ENCODE data around the gene DNAJB6. TPM values are rescaled to one million over a fixed set of nuclear protein-coding genes. Genes with fewer than 3 reads are reported as not detected.

The DNAJB6 gene
- total RNA-seq, 1 experiment from 2014 or later, result 288 TPM

DNA sequence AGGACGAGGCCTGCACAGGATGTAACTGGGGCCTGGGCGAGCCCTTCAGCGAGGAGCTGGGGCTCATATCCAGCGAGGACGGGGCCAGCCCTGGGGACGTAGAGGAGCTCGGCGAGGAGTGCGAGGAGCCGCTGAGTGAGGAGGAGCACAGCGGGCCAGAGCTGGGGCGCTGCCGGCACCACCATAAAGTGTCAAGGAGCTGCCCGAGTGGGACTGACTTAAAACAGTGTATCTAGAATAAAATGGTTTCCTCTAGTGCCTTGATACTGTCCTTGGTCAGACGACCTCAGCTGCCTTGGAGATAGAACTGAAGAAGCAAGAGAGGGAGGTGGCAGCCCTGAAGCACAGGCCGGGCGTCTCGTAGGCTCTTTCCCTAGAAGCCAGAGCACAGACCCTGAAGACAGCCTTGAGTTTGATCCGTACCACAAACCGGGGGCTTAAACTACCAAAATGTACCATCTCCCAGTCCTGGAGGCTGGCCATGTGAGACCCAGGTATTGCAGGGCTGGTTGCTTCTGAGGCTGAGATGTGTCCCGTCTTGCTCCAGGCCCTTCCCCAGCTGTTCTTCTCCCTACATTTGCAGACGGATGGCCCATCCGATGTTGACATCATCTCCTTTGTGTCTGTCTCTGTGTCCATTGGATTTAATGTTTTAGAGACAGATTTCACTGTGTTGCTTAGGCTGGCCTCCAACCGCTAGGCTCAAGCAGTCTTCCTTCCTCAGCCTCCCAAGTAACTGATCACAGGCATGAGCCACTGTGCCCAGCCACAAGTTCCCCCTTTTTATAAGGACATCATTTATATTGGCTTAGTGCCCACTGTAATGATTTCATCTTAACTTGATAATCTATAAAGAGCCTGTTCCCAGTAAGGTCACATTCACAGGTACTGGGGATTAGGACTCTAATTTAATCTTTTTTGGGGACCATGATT is 35.8 kb downstream of the DNAJB6 start:
- no peak for DNase-seq (ENCODE audit: low spot score)
- Mint-ChIP-seq H3K4me3 (no peak overlapping the region), H3K27ac (peak overlapping the region; percentile 83), H3K27me3 (ENCODE audit: low read depth) (no peaks in the 10 kb centered on the region), H3K9me3 (no peaks in the 10 kb centered on the region), H3K36me3 (peaks cover 74% of the 10 kb centered on the region), H3K4me1 (peaks cover 44% of the 10 kb centered on the region)
- ChIA-PET CTCF (interaction anchor here (0.5 to 0.6 kb wide), 2 partner anchors 20 to 33 kb away, joined by 3 to 4 read pairs; no protein-coding TSS in a partner anchor), POLR2A (interaction anchor here (0.6 kb wide), 1 partner anchor 33 kb away, joined by 8 read pairs; no protein-coding TSS in a partner anchor)
- TF ChIP-seq, protein P1, sequence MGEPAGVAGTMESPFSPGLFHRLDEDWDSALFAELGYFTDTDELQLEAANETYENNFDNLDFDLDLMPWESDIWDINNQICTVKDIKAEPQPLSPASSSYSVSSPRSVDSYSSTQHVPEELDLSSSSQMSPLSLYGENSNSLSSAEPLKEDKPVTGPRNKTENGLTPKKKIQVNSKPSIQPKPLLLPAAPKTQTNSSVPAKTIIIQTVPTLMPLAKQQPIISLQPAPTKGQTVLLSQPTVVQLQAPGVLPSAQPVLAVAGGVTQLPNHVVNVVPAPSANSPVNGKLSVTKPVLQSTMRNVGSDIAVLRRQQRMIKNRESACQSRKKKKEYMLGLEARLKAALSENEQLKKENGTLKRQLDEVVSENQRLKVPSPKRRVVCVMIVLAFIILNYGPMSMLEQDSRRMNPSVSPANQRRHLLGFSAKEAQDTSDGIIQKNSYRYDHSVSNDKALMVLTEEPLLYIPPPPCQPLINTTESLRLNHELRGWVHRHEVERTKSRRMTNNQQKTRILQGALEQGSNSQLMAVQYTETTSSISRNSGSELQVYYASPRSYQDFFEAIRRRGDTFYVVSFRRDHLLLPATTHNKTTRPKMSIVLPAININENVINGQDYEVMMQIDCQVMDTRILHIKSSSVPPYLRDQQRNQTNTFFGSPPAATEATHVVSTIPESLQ (CRISPR knock-in tag; IDR thresholded peaks at IDR 0.05), result no peak
- TF ChIP-seq FOXP1 (CRISPR knock-in tag; IDR thresholded peaks at IDR 0.05; ENCODE audit: borderline replicate concordance) (no peak), NFE2L1 (CRISPR knock-in tag; IDR thresholded peaks at IDR 0.05) (no peak), SMAD4 (CRISPR knock-in tag; IDR thresholded peaks at IDR 0.05) (no peak), RELA (CRISPR knock-in tag; IDR thresholded peaks at IDR 0.05; ENCODE audit: borderline replicate concordance) (no peak), JUN (CRISPR knock-in tag; IDR thresholded peaks at IDR 0.05) (no peak), EMX1 (CRISPR knock-in tag; IDR thresholded peaks at IDR 0.05) (no peak)
- TF ChIP-seq, protein P2, sequence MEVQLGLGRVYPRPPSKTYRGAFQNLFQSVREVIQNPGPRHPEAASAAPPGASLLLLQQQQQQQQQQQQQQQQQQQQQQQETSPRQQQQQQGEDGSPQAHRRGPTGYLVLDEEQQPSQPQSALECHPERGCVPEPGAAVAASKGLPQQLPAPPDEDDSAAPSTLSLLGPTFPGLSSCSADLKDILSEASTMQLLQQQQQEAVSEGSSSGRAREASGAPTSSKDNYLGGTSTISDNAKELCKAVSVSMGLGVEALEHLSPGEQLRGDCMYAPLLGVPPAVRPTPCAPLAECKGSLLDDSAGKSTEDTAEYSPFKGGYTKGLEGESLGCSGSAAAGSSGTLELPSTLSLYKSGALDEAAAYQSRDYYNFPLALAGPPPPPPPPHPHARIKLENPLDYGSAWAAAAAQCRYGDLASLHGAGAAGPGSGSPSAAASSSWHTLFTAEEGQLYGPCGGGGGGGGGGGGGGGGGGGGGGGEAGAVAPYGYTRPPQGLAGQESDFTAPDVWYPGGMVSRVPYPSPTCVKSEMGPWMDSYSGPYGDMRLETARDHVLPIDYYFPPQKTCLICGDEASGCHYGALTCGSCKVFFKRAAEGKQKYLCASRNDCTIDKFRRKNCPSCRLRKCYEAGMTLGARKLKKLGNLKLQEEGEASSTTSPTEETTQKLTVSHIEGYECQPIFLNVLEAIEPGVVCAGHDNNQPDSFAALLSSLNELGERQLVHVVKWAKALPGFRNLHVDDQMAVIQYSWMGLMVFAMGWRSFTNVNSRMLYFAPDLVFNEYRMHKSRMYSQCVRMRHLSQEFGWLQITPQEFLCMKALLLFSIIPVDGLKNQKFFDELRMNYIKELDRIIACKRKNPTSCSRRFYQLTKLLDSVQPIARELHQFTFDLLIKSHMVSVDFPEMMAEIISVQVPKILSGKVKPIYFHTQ (CRISPR knock-in tag; IDR thresholded peaks at IDR 0.05), result no peak
- TF ChIP-seq, protein P3, sequence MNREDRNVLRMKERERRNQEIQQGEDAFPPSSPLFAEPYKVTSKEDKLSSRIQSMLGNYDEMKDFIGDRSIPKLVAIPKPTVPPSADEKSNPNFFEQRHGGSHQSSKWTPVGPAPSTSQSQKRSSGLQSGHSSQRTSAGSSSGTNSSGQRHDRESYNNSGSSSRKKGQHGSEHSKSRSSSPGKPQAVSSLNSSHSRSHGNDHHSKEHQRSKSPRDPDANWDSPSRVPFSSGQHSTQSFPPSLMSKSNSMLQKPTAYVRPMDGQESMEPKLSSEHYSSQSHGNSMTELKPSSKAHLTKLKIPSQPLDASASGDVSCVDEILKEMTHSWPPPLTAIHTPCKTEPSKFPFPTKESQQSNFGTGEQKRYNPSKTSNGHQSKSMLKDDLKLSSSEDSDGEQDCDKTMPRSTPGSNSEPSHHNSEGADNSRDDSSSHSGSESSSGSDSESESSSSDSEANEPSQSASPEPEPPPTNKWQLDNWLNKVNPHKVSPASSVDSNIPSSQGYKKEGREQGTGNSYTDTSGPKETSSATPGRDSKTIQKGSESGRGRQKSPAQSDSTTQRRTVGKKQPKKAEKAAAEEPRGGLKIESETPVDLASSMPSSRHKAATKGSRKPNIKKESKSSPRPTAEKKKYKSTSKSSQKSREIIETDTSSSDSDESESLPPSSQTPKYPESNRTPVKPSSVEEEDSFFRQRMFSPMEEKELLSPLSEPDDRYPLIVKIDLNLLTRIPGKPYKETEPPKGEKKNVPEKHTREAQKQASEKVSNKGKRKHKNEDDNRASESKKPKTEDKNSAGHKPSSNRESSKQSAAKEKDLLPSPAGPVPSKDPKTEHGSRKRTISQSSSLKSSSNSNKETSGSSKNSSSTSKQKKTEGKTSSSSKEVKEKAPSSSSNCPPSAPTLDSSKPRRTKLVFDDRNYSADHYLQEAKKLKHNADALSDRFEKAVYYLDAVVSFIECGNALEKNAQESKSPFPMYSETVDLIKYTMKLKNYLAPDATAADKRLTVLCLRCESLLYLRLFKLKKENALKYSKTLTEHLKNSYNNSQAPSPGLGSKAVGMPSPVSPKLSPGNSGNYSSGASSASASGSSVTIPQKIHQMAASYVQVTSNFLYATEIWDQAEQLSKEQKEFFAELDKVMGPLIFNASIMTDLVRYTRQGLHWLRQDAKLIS (CRISPR knock-in tag; IDR thresholded peaks at IDR 0.05; ENCODE audit: borderline replicate concordance), result no peak
- no peak for ATAC-seq

DNA sequence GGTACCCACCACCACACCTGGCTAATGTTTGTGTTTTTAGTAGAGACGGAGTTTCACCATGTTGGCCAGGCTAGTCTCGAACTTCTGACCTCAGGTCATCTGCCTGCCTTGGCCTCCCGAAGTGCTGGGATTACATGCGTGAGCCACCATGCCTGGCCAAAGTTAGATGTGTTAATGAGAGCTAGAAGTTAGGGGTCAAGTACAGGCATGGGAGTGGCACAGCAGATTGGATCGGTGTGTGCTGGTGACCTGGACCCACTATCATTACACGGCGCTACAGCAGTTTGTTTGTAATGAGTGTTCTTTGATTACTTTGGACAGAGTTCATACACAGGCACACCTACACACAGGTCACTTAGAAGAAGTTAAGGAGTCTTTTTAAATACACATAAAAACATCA is 36.7 kb downstream of the DNAJB6 start:
- Mint-ChIP-seq H3K27me3 (ENCODE audit: low read depth) (no peaks in the 10 kb centered on the region), H3K36me3 (peaks cover 72% of the 10 kb centered on the region), H3K27ac (peak overlapping the region; percentile 91), H3K4me1 (peaks cover 51% of the 10 kb centered on the region), H3K9me3 (no peaks in the 10 kb centered on the region), H3K4me3 (no peak overlapping the region)
- CTCF ChIA-PET, result interaction anchor here (1.1 kb wide), 1 partner anchor 9 kb away, joined by 3 read pairs; no protein-coding TSS in a partner anchor
- DNase-seq (ENCODE audit: low spot score), result no peak
- no peak for ATAC-seq
- POLR2A ChIA-PET, result no interaction called here
- TF ChIP-seq, protein P4, sequence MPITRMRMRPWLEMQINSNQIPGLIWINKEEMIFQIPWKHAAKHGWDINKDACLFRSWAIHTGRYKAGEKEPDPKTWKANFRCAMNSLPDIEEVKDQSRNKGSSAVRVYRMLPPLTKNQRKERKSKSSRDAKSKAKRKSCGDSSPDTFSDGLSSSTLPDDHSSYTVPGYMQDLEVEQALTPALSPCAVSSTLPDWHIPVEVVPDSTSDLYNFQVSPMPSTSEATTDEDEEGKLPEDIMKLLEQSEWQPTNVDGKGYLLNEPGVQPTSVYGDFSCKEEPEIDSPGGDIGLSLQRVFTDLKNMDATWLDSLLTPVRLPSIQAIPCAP (CRISPR knock-in tag; IDR thresholded peaks at IDR 0.05), result no peak
- no peak for TF ChIP-seq ATF1 (CRISPR knock-in tag; IDR thresholded peaks at IDR 0.05)
- no peak for TF ChIP-seq TEAD1 (CRISPR knock-in tag; IDR thresholded peaks at IDR 0.05)
- TF ChIP-seq SP1 (CRISPR knock-in tag; conservative IDR thresholded peaks at IDR 0.05), result no peak
- TF ChIP-seq, protein P5, sequence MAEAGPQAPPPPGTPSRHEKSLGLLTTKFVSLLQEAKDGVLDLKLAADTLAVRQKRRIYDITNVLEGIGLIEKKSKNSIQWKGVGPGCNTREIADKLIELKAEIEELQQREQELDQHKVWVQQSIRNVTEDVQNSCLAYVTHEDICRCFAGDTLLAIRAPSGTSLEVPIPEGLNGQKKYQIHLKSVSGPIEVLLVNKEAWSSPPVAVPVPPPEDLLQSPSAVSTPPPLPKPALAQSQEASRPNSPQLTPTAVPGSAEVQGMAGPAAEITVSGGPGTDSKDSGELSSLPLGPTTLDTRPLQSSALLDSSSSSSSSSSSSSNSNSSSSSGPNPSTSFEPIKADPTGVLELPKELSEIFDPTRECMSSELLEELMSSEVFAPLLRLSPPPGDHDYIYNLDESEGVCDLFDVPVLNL (CRISPR knock-in tag; IDR thresholded peaks at IDR 0.05; ENCODE audit: borderline replicate concordance, low read depth), result no peak
- TF ChIP-seq ZNF138 (CRISPR knock-in tag; conservative IDR thresholded peaks at IDR 0.05), result no peak
- TF ChIP-seq, protein P6, sequence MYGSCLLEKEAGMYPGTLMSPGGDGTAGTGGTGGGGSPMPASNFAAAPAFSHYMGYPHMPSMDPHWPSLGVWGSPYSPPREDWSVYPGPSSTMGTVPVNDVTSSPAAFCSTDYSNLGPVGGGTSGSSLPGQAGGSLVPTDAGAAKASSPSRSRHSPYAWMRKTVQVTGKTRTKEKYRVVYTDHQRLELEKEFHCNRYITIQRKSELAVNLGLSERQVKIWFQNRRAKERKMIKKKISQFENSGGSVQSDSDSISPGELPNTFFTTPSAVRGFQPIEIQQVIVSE (CRISPR knock-in tag; IDR thresholded peaks at IDR 0.05; ENCODE audit: borderline replicate concordance), result no peak
- TF ChIP-seq, protein P7, sequence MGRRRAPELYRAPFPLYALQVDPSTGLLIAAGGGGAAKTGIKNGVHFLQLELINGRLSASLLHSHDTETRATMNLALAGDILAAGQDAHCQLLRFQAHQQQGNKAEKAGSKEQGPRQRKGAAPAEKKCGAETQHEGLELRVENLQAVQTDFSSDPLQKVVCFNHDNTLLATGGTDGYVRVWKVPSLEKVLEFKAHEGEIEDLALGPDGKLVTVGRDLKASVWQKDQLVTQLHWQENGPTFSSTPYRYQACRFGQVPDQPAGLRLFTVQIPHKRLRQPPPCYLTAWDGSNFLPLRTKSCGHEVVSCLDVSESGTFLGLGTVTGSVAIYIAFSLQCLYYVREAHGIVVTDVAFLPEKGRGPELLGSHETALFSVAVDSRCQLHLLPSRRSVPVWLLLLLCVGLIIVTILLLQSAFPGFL (CRISPR knock-in tag; IDR thresholded peaks at IDR 0.05; ENCODE audit: borderline replicate concordance), result no peak
- TF ChIP-seq, protein P2 (CRISPR knock-in tag; IDR thresholded peaks at IDR 0.05), result no peak

Measured in WTC11 (cell line).